ENCODE results near the gene AGAP3. TPM values are rescaled to one million over a fixed set of nuclear protein-coding genes. Genes with fewer than 3 reads are reported as not detected.

Gene AGAP3
- total RNA-seq, 2 donors from 2014 or later = 29.8 to 42.1 TPM

DNA sequence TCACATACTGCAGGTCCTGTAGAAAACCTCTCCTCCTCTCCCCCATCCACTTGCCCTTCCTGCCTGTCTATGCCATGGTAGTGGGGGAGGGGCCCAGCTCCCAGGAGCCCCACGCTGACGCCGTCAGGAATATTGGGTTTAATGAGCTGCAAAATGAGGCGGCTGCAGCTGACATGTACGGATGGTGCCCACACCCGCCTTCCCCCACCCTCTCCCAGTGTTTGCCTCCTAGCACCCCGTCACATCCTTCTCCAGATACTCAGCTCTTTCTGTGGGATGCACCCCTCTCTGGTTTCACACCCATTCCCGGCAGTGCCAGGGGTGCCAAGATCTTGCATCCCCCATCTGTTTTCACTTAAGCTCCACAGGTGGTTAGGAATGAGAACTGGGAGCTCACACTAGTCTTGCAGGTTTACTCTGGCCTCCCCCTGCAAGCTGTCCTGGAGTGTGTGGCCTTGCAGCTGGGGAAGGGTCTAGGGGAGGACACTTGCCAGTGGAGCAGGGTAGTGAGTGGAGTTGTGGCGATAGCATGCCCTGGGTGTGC is 55.1 kb downstream of the AGAP3 start:
- no peaks in the 10 kb centered on the region for H3K27me3 ChIP-seq
- TF ChIP-seq, protein P1, sequence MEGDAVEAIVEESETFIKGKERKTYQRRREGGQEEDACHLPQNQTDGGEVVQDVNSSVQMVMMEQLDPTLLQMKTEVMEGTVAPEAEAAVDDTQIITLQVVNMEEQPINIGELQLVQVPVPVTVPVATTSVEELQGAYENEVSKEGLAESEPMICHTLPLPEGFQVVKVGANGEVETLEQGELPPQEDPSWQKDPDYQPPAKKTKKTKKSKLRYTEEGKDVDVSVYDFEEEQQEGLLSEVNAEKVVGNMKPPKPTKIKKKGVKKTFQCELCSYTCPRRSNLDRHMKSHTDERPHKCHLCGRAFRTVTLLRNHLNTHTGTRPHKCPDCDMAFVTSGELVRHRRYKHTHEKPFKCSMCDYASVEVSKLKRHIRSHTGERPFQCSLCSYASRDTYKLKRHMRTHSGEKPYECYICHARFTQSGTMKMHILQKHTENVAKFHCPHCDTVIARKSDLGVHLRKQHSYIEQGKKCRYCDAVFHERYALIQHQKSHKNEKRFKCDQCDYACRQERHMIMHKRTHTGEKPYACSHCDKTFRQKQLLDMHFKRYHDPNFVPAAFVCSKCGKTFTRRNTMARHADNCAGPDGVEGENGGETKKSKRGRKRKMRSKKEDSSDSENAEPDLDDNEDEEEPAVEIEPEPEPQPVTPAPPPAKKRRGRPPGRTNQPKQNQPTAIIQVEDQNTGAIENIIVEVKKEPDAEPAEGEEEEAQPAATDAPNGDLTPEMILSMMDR (IDR thresholded peaks at IDR 0.05) = no peak
- no peak overlapping the region for H3K27ac ChIP-seq
- H3K36me3 ChIP-seq = peaks cover 31% of the 10 kb centered on the region
- H3K4me3 ChIP-seq = no peak overlapping the region
- no peak for DNase-seq (ENCODE audit: low spot score)
- peaks cover 0 to 34% of the 10 kb centered on the region in 2 donors for H3K4me1 ChIP-seq
- no peaks in the 10 kb centered on the region for H3K9me3 ChIP-seq

DNA sequence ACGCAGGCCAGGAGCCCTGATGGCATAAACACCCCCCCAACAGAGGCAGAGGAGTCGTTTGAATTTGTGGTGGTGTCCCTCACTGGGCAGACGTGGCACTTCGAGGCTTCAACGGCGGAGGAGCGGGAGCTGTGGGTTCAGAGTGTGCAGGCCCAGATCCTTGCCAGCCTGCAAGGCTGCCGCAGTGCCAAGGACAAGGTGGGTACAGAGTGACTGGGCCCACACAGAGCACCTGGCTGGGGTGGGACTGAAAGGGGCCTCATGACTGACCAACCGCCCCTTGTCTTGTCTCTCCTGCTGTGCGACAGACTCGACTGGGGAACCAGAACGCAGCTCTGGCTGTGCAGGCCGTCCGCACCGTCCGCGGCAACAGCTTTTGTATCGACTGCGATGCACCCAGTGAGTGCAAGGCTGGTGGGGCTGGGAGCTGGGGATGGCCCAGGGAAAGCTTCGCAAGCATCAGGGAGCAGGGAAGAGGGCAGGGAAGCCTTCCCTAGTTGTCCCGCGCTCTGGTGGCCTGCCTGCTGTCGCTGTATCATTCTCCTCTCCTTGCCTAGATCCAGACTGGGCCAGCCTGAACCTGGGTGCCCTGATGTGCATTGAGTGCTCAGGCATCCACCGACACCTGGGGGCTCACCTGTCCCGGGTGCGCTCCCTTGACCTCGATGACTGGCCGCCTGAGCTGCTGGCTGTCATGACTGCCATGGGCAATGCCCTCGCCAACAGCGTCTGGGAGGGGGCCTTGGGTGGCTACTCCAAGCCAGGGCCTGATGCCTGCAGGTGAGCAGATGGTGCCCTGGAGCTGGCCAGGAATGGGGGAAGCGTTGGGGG is 55.8 kb downstream of the AGAP3 start:
- Histone ChIP-seq H3K9me3 (no peaks in the 10 kb centered on the region), H3K4me1 (peaks cover 0 to 31% of the 10 kb centered on the region in 2 donors), H3K27ac (no peak overlapping the region), H3K36me3 (peaks cover 31% of the 10 kb centered on the region), H3K4me3 (no peak overlapping the region), H3K27me3 (no peaks in the 10 kb centered on the region)
- TF ChIP-seq, protein P1 (IDR thresholded peaks at IDR 0.05) = no peak
- no peak for DNase-seq (ENCODE audit: low spot score)

DNA sequence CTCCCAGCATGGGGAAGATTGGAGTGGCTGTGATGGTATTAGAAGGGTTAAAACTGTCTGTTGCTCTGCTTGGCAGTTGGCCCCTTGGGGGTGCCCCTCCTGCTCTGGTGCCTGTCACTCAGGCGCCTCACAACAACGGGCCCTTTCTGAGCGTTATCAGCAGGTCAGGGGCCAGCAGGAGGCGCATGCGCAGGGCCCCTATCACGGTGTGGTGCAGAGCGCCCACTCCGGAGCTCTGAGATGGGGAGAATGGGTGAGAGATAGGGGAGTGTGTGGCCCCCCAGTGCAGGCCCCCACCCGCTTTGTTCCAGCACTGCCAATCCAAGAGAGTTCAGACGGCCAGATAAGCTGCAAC is 56.4 kb downstream of the AGAP3 start:
- H3K36me3 ChIP-seq = peaks cover 31% of the 10 kb centered on the region
- peaks cover 0 to 25% of the 10 kb centered on the region in 2 donors for H3K4me1 ChIP-seq
- no peak overlapping the region for H3K27ac ChIP-seq
- TF ChIP-seq, protein P1 (IDR thresholded peaks at IDR 0.05) = no peak
- no peaks in the 10 kb centered on the region for H3K9me3 ChIP-seq
- no peaks in the 10 kb centered on the region for H3K27me3 ChIP-seq
- no peak overlapping the region for H3K4me3 ChIP-seq
- no peak for DNase-seq (ENCODE audit: low spot score)

DNA sequence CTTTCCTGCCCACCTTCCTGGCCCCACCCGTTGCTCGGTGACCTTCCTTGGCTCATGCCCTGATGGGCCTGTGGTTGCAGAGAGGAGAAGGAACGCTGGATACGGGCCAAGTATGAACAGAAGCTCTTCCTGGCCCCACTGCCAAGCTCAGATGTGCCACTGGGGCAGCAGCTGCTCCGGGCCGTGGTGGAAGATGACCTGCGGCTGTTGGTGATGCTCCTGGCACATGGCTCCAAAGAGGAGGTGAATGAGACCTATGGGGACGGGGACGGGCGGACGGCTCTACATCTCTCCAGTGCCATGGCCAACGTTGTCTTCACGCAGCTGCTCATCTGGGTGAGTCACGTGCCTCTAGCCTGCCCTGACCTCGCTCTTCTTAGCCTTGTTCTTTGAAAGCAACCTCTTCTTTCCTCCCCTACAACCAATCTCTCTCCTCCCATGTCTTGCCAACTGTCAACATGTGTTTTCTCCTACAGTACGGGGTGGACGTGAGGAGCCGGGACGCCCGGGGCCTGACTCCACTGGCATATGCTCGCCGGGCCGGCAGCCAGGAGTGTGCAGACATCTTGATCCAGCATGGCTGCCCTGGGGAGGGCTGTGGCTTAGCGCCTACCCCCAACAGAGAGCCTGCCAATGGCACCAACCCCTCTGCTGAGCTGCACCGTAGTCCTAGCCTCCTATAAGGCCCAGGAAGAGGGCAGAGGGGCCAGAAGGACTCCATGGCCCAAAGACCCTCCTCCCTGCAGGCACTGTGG is 57.2 kb downstream of the AGAP3 start:
- no peak for DNase-seq (ENCODE audit: low spot score)

DNA sequence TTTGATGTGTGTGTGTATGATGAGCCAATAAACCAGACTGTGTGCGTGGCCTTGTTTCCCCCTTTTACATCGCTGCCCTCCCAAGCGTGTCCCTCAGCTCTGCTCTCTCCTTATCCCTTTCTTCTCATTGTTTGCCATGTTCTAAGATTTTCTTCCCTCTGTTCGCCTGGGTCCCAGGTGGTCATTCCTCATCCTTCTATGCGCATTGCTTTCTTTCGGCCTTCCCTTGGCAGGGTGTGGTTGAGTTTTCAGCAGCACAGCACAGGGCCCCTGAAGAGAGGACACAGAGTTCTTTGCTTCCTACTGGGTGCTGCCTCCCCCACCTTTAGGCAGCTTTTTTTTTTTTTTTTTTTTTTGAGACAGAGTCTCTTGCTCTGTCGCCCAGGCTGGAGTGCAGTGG is 58.1 kb downstream of the AGAP3 start:
- TF ChIP-seq, protein P1 (IDR thresholded peaks at IDR 0.05) = no peak

More for the DNA sequence above, 57.2 kb downstream of the AGAP3 start:
- H3K36me3 ChIP-seq = peaks cover 27% of the 10 kb centered on the region
- H3K27me3 ChIP-seq = no peaks in the 10 kb centered on the region
- no peak overlapping the region for H3K4me3 ChIP-seq
- TF ChIP-seq, protein P1 (IDR thresholded peaks at IDR 0.05) = no peak
- H3K9me3 ChIP-seq = no peaks in the 10 kb centered on the region
- H3K27ac ChIP-seq = no peak overlapping the region
- peaks cover 0 to 17% of the 10 kb centered on the region in 2 donors for H3K4me1 ChIP-seq

More for the DNA sequence above, 58.1 kb downstream of the AGAP3 start:
- H3K27me3 ChIP-seq = no peaks in the 10 kb centered on the region
- peaks cover 0 to 15% of the 10 kb centered on the region in 2 donors for H3K4me1 ChIP-seq
- no peak for DNase-seq (ENCODE audit: low spot score)
- H3K36me3 ChIP-seq = peaks cover 26% of the 10 kb centered on the region
- H3K4me3 ChIP-seq = no peak overlapping the region
- no peaks in the 10 kb centered on the region for H3K9me3 ChIP-seq
- no peak overlapping the region for H3K27ac ChIP-seq

Measured in right atrium auricular region (tissue), 2 donors.